HepG2 (cell line): ENCODE results near the gene H6PD. TPM values are rescaled to one million over a fixed set of nuclear protein-coding genes. Genes with fewer than 3 reads are reported as not detected.

Experiments
- AHR ChIP-seq: IDR thresholded peaks from 2 replicates; pipeline ENCODE4 v1.6.1; 2018; ENCODE audit warnings: missing genetic modification reagents, missing compliant biosample characterization
- GATAD2A ChIP-seq: IDR thresholded peaks from 2 replicates; pipeline ENCODE4 v1.6.1; 2016
- IKZF4 ChIP-seq: sonication (generic); formaldehyde crosslinking; IDR thresholded peaks from 2 replicates; pipeline ENCODE4 v1.5.1; 2020; ENCODE audit warnings: borderline replicate concordance, mild to moderate bottlenecking, low read depth, missing genetic modification reagents; ENCODE audit errors: not compliant biosample characterization
- ISL2 ChIP-seq: sonication (generic); formaldehyde crosslinking; IDR thresholded peaks from 2 replicates; pipeline ENCODE4 v1.5.0; 2020; ENCODE audit warnings: missing genetic modification reagents
- YY1 ChIP-seq: IDR thresholded peaks from 2 replicates; pipeline ENCODE4 v1.6.1; 2011; ENCODE audit warnings: low read length, low read depth, moderate library complexity, mild to moderate bottlenecking; ENCODE audit not compliant: insufficient read depth, insufficient replicate concordance
- ZNF367 ChIP-seq: sonication (generic); formaldehyde crosslinking; IDR thresholded peaks from 2 replicates; pipeline ENCODE4 v1.4.0; 2020; ENCODE audit warnings: missing genetic modification reagents, borderline replicate concordance
- ZNF44 ChIP-seq: sonication (generic); formaldehyde crosslinking; IDR thresholded peaks from 2 replicates; pipeline ENCODE4 v1.5.1; 2020; ENCODE audit warnings: mild to moderate bottlenecking, missing genetic modification reagents
- ZNF629 ChIP-seq: sonication (generic); formaldehyde crosslinking; conservative IDR thresholded peaks from 2 replicates; pipeline ENCODE4 v1.5.0; 2020; ENCODE audit warnings: missing genetic modification reagents
- ZNF749 ChIP-seq: sonication (generic); formaldehyde crosslinking; IDR thresholded peaks from 2 replicates; pipeline ENCODE4 v1.8.0; 2022; ENCODE audit warnings: mild to moderate bottlenecking, missing genetic modification reagents, moderate library complexity, borderline replicate concordance
- polyA plus RNA-seq, 8 experiments: library from polyadenylated mRNA; depleted of rRNA in 3 of 8; stranded (reverse) in 7 of 8; unstranded in 1 of 8; fragments of >200 nt; fragmentation: Illumina TruSeq in 4 of 8; extraction: Trizol in 4 of 8; gene quantifications; 2 replicates each; pipeline versions ENCODE4 v1.2.1 to v1.2.3, GENCODE V29; 2011 to 2016; ENCODE audit warnings: low read depth in 4 of 8, missing spikeins in 1 of 8, mixed read lengths in 1 of 8; ENCODE audit not compliant: insufficient read depth in 1 of 8
- total RNA-seq, 5 experiments: library from RNA; depleted of rRNA; stranded (reverse); fragments of >200 nt; fragmentation: Illumina TruSeq; extraction: Trizol; gene quantifications; 2 replicates each; pipeline ENCODE4 v1.2.3, GENCODE V29; 2016; ENCODE audit warnings: low read depth in 1 of 5
- TF ChIP-seq, protein P1 (sequence below): sonication (generic); formaldehyde crosslinking; IDR thresholded peaks from 2 replicates; pipeline ENCODE4 v1.4.0; 2020; ENCODE audit warnings: missing genetic modification reagents
- TF ChIP-seq, protein P2 (sequence below): sonication (generic); formaldehyde crosslinking; IDR thresholded peaks from 2 replicates; pipeline ENCODE4 v1.4.0; 2020; ENCODE audit warnings: missing genetic modification reagents
- TF ChIP-seq, protein P3 (sequence below): IDR thresholded peaks from 2 replicates; pipeline ENCODE4 v1.6.1; 2016; ENCODE audit warnings: low read depth, control low read depth
- TF ChIP-seq, protein P4 (sequence below): sonication (generic); formaldehyde crosslinking; IDR thresholded peaks from 2 replicates; pipeline ENCODE4 v1.4.0; 2020; ENCODE audit warnings: missing genetic modification reagents
- TF ChIP-seq, protein P5 (sequence below): sonication (generic); formaldehyde crosslinking; conservative IDR thresholded peaks from 2 replicates; pipeline ENCODE4 v1.4.0; 2020; ENCODE audit warnings: missing genetic modification reagents
- TF ChIP-seq, protein P6 (sequence below): sonication (generic); formaldehyde crosslinking; IDR thresholded peaks from 2 replicates; pipeline ENCODE4 v1.5.1; 2020; ENCODE audit warnings: missing genetic modification reagents, mild to moderate bottlenecking, borderline replicate concordance
- TF ChIP-seq, protein P7 (sequence below): sonication (generic); formaldehyde crosslinking; IDR thresholded peaks from 2 replicates; pipeline ENCODE4 v1.5.0; 2020; ENCODE audit warnings: mild to moderate bottlenecking, missing genetic modification reagents

H6PD gene
- total and polyA plus RNA-seq, 2 of the 13 experiments (the other 11 are each of a cell fraction or from before 2014, with no cell fraction given), result 9.3 to 14.1 TPM

DNA sequence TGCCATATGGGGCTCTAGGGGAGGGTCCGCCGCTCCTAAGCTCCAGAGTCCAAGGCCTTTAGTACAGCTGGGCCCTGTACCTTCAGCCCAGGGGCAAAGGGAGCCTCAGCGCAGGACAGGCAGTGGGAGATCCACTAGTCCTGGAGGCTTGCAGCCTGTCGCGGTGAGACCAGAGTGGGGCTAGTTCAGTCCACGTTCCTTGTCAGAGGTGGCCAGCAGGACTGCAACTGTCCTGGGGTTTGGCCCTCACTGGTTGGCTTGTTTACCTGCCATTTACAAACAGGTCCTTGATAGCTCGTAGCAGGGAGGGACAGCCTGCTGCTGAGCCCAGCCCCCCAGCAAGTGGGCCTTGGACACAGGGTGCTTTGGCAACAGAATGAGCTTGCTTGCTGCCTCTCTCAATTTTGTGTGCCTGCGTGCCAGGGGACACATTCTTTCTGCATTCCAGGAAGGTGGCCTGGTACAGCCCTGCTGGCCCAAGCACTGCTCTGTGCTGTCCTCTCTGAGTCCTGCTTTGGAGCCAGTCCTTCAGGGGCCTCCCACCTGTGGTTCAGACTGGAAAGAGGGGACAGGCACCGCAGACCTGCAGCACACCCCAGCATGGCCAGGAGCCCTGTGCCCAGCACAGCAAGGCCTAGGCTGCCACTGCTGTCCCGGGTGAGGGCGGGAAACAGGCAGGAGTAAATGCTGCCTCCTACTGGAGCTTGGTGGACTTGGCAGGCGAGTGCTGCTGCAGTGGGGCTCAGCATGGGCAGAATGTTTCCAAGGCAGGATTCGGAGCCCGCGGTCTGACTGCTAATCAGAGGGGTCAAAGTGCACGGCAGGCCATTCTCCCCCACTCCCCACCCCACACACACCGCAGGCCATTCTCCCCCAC is 15.2 kb downstream of the H6PD start (continued):
- TF ChIP-seq ZNF44 (CRISPR knock-in tag) (no peak), IKZF4 (no peak), GATAD2A (CRISPR knock-in tag) (peak; percentile 83), ZNF749 (no peak), ZNF367 (no peak), ISL2 (CRISPR knock-in tag) (no peak), YY1 (peak; percentile 1), ZNF629 (CRISPR knock-in tag) (0 out of 2 replicates have a peak, but pooled peaks have one; percentile 3), AHR (CRISPR knock-in tag) (peak; percentile 76)
- TF ChIP-seq, protein P1, sequence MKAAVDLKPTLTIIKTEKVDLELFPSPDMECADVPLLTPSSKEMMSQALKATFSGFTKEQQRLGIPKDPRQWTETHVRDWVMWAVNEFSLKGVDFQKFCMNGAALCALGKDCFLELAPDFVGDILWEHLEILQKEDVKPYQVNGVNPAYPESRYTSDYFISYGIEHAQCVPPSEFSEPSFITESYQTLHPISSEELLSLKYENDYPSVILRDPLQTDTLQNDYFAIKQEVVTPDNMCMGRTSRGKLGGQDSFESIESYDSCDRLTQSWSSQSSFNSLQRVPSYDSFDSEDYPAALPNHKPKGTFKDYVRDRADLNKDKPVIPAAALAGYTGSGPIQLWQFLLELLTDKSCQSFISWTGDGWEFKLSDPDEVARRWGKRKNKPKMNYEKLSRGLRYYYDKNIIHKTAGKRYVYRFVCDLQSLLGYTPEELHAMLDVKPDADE (CRISPR knock-in tag), result no peak
- TF ChIP-seq, protein P2, sequence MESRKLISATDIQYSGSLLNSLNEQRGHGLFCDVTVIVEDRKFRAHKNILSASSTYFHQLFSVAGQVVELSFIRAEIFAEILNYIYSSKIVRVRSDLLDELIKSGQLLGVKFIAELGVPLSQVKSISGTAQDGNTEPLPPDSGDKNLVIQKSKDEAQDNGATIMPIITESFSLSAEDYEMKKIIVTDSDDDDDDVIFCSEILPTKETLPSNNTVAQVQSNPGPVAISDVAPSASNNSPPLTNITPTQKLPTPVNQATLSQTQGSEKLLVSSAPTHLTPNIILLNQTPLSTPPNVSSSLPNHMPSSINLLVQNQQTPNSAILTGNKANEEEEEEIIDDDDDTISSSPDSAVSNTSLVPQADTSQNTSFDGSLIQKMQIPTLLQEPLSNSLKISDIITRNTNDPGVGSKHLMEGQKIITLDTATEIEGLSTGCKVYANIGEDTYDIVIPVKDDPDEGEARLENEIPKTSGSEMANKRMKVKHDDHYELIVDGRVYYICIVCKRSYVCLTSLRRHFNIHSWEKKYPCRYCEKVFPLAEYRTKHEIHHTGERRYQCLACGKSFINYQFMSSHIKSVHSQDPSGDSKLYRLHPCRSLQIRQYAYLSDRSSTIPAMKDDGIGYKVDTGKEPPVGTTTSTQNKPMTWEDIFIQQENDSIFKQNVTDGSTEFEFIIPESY (CRISPR knock-in tag), result peak; percentile 63
- TF ChIP-seq, protein P3, sequence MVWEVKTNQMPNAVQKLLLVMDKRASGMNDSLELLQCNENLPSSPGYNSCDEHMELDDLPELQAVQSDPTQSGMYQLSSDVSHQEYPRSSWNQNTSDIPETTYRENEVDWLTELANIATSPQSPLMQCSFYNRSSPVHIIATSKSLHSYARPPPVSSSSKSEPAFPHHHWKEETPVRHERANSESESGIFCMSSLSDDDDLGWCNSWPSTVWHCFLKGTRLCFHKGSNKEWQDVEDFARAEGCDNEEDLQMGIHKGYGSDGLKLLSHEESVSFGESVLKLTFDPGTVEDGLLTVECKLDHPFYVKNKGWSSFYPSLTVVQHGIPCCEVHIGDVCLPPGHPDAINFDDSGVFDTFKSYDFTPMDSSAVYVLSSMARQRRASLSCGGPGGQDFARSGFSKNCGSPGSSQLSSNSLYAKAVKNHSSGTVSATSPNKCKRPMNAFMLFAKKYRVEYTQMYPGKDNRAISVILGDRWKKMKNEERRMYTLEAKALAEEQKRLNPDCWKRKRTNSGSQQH (CRISPR knock-in tag), result peak; percentile 42; the same call in 1 of the 2 replicates
- TF ChIP-seq, protein P4, sequence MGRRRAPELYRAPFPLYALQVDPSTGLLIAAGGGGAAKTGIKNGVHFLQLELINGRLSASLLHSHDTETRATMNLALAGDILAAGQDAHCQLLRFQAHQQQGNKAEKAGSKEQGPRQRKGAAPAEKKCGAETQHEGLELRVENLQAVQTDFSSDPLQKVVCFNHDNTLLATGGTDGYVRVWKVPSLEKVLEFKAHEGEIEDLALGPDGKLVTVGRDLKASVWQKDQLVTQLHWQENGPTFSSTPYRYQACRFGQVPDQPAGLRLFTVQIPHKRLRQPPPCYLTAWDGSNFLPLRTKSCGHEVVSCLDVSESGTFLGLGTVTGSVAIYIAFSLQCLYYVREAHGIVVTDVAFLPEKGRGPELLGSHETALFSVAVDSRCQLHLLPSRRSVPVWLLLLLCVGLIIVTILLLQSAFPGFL (CRISPR knock-in tag), result no peak
- TF ChIP-seq, protein P5, sequence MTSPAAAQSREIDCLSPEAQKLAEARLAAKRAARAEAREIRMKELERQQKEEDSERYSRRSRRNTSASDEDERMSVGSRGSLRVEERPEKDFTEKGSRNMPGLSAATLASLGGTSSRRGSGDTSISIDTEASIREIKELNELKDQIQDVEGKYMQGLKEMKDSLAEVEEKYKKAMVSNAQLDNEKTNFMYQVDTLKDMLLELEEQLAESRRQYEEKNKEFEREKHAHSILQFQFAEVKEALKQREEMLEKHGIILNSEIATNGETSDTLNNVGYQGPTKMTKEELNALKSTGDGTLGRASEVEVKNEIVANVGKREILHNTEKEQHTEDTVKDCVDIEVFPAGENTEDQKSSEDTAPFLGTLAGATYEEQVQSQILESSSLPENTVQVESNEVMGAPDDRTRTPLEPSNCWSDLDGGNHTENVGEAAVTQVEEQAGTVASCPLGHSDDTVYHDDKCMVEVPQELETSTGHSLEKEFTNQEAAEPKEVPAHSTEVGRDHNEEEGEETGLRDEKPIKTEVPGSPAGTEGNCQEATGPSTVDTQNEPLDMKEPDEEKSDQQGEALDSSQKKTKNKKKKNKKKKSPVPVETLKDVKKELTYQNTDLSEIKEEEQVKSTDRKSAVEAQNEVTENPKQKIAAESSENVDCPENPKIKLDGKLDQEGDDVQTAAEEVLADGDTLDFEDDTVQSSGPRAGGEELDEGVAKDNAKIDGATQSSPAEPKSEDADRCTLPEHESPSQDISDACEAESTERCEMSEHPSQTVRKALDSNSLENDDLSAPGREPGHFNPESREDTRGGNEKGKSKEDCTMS (CRISPR knock-in tag), result no peak
- TF ChIP-seq, protein P6, sequence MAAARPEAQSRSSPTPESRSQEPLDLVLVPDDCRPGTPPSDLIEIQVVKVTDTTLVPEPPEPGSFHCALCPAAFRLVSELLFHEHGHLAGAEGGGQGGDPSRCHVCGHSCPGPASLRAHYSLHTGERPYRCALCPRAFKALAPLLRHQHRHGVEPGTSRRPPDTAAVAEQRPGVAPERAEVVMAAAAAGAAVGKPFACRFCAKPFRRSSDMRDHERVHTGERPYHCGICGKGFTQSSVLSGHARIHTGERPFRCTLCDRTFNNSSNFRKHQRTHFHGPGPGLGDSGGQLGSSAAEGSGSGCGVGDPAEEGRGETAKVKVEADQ (CRISPR knock-in tag), result peak; percentile 38; the same call in 1 of the 2 replicates
- TF ChIP-seq, protein P7, sequence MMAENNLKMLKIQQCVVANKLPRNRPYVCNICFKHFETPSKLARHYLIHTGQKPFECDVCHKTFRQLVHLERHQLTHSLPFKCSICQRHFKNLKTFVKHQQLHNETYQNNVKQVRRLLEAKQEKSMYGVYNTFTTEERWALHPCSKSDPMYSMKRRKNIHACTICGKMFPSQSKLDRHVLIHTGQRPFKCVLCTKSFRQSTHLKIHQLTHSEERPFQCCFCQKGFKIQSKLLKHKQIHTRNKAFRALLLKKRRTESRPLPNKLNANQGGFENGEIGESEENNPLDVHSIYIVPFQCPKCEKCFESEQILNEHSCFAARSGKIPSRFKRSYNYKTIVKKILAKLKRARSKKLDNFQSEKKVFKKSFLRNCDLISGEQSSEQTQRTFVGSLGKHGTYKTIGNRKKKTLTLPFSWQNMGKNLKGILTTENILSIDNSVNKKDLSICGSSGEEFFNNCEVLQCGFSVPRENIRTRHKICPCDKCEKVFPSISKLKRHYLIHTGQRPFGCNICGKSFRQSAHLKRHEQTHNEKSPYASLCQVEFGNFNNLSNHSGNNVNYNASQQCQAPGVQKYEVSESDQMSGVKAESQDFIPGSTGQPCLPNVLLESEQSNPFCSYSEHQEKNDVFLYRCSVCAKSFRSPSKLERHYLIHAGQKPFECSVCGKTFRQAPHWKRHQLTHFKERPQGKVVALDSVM, result peak; percentile 87
